Measurements from ENCODE around the gene HIGD1A. TPM values are rescaled to one million over a fixed set of nuclear protein-coding genes. Genes with fewer than 3 reads are reported as not detected.

Gene HIGD1A
- total RNA-seq, 1 donor from 2014 or later = 192 TPM

GRCh38 chr3:42801784-42802183, 2.5 kb downstream of the HIGD1A start:
- DNase-seq (ENCODE audit: low read depth) = no peak

GRCh38 chr3:42801048-42801620, 3.2 kb downstream of the HIGD1A start:
- DNase-seq (ENCODE audit: low read depth) = no peak

GRCh38 chr3:42800251-42800650, 4.0 kb downstream of the HIGD1A start:
- no peak for DNase-seq (ENCODE audit: low read depth)

- DNase-seq (ENCODE audit: low read depth) = peak; percentile 63
These were observed 4.9 kb downstream of the HIGD1A start for GRCh38 chr3:42799376-42799775.

- no peak for DNase-seq (ENCODE audit: low read depth)
These were observed 7.9 kb downstream of the HIGD1A start for GRCh38 chr3:42796332-42796885.

GRCh38 chr3:42795621-42796181, 8.6 kb downstream of the HIGD1A start:
- no peak for DNase-seq (ENCODE audit: low read depth)

GRCh38 chr3:42790714-42791229, 13.5 kb downstream of the HIGD1A start:
- no peak for DNase-seq (ENCODE audit: low read depth)

GRCh38 chr3:42786631-42787030, 17.7 kb downstream of the HIGD1A start:
- DNase-seq (ENCODE audit: low read depth) = no peak

GRCh38 chr3:42786212-42786611, 18.1 kb downstream of the HIGD1A start:
- no peak for DNase-seq (ENCODE audit: low read depth)

GRCh38 chr3:42780892-42781700, 23.2 kb downstream of the HIGD1A start:
- DNase-seq (ENCODE audit: low read depth) = peak; percentile 78

GRCh38 chr3:42780398-42780797, 23.9 kb downstream of the HIGD1A start:
- no peak for DNase-seq (ENCODE audit: low read depth)

- peak; percentile 91 for DNase-seq (ENCODE audit: low read depth)
These were observed 25.6 kb downstream of the HIGD1A start for GRCh38 chr3:42778644-42779043.

GRCh38 chr3:42773409-42773751, 30.9 kb downstream of the HIGD1A start:
- no peak for DNase-seq (ENCODE audit: low read depth)

- DNase-seq (ENCODE audit: low read depth) = peak; percentile 91
These were observed 31.5 kb downstream of the HIGD1A start, which contains the start of gene CCDC13 for GRCh38 chr3:42772670-42773408. CCDC13 (minus strand) TSS chr3:42773253; CDS start chr3:42758345, 14,908 bp downstream.

GRCh38 chr3:42771271-42771670, 33.0 kb downstream of the HIGD1A start:
- DNase-seq (ENCODE audit: low read depth) = no peak

GRCh38 chr3:42769477-42770131, 34.7 kb downstream of the HIGD1A start:
- DNase-seq (ENCODE audit: low read depth) = no peak

- DNase-seq (ENCODE audit: low read depth) = no peak
These were observed 39.6 kb downstream of the HIGD1A start for GRCh38 chr3:42764561-42765295.

GRCh38 chr3:42764115-42764514, 40.2 kb downstream of the HIGD1A start:
- no peak for DNase-seq (ENCODE audit: low read depth)

- no peak for DNase-seq (ENCODE audit: low read depth)
These were observed 41.3 kb downstream of the HIGD1A start for GRCh38 chr3:42763021-42763420.

Measured in myocyte (in vitro differentiated cells).